Dermis microvascular lymphatic vessel endothelial cell (primary cell): ENCODE results near the gene ACCS. TPM values are rescaled to one million over a fixed set of nuclear protein-coding genes. Genes with fewer than 3 reads are reported as not detected.

Experiments
- DNase-seq, 2 donors: peaks; one replicate each; pipeline versions ENCODE4 v3.0.0 to v3.0.0-alpha.2; 2010; ENCODE audit warnings: low read depth in 2 of 2
- total RNA-seq: library from RNA; depleted of rRNA; stranded (reverse); fragments of >200 nt; gene quantifications from 2 replicates; pipeline ENCODE4 v1.2.1, GENCODE V29; 2014

The ACCS gene
- total RNA-seq, 1 donor from 2014 or later = 4.2 TPM

DNA sequence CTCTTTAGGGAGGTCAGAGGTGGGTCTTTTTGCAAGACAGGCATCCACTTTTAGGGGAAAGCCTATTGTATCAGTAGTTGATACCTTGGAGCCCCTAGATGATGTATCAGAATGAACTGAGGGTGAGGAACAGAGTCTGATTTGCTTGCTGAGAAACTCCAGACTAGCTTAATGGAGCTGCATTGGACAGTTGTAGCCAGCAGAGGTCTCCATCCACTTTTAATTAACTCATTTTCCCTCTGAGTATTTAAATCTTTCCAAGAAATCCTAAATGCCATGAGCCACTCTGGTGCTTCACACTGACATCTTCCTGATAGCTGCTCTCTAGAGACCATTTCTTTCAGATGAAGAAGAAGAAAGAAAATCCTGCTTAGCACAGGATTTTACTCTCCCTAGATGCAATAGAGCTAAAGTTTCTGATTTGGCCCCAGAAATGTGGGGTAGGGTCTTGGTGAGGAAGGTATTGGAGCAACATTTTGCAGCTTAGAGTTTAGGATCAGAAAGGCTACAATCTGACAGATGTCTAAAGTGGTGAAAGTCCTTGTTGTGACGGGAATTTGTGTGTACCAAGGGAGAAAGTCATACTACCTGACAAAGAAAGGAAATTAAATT, 67.4 kb downstream of the ACCS start:
- peak; percentile 25 to 60 for DNase-seq

Other genes starting within 250 kb of the ACCS start
- gene ALKBH3, start 185.4 kb upstream of the ACCS start, total RNA-seq = 27.1 and 29.1 TPM in 2 replicates
- 3.6 and 13.0 TPM in 2 replicates for gene C11orf96, start 123.6 kb upstream of the ACCS start, total RNA-seq
- gene ACCSL, start 18.3 kb upstream of the ACCS start, total RNA-seq = not detected in 2 replicates
- gene EXT2, start 29.4 kb downstream of the ACCS start, total RNA-seq = 119 and 128 TPM in 2 replicates
- not detected in 2 replicates for gene ALX4, start 243.9 kb downstream of the ACCS start, total RNA-seq